NCI-H128 (cell line): Measurements from ENCODE around the gene HIGD1A.

ENCODE experiments used
- DNase-seq: peaks from one replicate; lab custom pipeline; 2025; ENCODE audit not compliant: unreplicated experiment; lab: John Stamatoyannopoulos, UW

Gene HIGD1A

GRCh38 chr3:42801784-42802183 lies 2.5 kb downstream of the HIGD1A start:
- DNase-seq = no peak

DNA sequence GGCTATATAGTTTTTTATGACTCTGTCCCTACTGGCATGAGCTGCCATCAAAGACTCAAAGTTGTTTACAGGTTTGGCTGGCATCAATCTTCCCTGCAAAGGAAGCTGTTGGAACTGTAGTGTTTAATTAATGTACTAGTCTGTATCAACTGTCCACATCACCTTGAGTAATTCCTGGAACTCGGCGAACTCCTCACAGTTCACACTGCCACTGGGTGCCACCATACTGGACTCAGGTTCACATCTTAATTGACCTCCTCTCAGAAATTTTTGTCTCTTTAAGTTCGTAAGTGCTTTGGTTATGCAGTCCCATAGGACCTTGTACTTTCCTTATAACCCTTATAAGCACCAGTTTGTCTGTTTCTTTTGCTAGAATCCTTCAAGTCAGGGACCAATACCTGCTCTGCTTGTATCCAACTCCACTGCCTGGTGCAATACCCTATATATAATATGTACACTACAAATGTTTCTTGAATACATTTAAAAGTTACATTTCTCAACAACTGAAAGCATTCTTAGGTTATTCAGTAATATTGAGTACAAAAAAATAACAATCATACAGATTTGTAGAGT lies 3.2 kb downstream of the HIGD1A start:
- DNase-seq = no peak

- no peak for DNase-seq
These were observed 4.0 kb downstream of the HIGD1A start for GRCh38 chr3:42800251-42800650.

DNA sequence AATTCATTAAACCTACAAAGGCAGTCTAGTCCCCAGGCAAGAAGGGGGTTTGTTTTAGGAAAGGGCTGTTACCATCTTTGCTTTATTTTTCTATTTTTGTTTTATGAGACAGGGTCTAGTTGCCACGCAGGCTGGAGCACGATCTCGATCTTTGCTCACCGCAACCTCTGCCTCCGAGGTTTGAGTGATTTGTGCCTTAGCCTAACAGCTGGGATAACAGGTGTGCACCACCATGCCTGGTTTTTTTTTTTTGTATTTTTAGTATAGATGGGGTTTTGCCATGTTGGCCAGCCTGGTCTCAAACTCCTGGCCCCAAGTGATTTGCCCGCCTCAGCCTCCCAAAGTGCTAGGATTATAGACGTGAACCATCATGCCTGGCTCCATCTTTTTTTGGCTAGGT lies 4.9 kb downstream of the HIGD1A start:
- DNase-seq = no peak

DNA sequence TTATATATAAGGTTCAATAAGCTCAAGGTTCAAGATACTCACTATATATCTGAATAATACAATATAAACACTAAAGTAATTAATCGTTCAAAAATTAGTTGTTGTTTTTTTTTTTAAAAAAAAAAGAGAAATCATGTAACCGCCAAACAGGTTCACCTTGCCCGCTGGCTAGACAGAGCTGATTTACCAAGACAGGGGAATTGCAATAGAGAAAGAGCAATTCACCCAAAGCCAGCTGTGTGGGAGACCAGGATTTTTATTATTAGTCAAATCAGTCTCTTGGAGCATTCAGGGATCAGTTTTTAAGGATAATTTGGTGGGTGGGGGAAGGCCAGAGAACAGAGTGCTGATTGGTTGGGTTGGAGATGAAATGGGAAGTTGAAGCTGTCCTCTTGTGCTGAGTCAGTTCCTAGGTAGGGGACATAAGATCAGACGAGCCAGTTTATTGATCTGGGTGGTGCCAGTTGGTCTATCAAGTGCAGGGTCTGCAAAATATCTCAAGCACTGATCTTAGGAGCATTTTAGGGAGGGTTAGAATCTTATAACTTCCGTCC lies 7.9 kb downstream of the HIGD1A start:
- no peak for DNase-seq

DNA sequence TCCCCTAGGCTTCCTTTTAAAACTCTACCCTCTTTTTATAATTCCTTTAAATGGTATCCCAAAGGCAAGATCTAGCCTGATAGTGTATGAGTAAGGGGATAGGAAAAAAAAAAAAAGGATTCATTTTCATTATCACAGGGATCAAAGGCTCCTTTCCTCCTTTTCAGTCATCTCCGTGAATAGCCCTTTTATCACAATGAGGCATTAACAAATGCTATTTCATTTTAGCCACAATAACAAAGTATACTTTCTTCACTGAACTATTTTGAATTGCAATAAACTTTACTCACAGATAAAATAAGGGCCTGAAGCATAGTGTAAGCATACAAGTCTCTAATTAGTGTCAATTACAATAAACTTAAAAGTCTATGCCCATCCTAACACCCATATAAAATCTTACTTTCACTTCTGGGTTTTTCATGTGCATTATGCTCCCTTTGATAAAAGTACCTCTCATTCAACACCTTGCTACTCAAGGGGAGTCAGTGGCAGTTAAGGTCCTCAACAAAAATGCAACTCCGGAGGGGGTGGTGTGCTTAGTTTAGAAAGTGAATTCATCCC lies 8.6 kb downstream of the HIGD1A start:
- no peak for DNase-seq

DNA sequence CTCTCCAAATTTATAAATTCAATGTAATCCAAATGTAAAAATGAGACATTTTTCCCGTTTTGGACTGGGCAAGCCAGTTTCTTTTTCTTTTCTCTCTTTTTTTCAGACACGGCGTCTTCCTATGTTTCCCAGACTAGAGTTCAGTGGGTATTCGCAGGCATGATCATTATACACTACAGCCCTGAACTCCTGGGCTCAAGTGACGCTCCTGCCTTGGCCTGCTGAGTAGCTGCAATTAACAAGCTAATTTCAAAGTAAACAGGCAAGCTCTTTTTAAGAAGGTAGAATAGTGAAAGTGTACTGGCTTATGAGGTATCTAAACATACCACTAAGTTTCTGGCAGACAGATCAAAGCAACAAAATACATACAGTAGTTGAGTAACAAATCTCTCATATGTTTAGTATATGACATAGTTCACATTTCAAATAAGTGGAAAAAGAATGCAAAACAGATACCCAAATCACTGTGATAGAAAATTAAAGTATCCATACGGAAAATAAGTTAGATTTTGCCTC lies 13.5 kb downstream of the HIGD1A start:
- no peak for DNase-seq

DNA sequence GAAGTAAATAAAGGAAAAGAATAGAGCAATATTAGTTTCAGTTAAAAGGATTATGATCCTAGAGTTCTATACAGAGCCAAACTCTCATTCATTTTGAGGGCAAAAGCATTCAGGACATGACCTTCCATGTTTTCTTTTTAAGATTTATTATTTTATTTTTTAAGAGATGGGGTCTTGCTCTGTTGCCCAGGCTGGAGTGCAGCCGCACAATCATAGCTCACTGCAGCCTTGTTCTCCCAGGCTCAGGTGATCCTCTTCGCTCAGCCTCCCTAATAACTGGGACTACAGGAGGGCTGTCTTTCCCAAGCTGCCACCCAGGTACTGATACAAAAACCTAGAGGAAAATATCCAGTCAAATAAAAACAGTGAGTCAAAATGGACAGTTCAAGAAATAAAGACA lies 17.7 kb downstream of the HIGD1A start:
- DNase-seq = no peak

- no peak for DNase-seq
These were observed 18.1 kb downstream of the HIGD1A start for GRCh38 chr3:42786212-42786611.

DNA sequence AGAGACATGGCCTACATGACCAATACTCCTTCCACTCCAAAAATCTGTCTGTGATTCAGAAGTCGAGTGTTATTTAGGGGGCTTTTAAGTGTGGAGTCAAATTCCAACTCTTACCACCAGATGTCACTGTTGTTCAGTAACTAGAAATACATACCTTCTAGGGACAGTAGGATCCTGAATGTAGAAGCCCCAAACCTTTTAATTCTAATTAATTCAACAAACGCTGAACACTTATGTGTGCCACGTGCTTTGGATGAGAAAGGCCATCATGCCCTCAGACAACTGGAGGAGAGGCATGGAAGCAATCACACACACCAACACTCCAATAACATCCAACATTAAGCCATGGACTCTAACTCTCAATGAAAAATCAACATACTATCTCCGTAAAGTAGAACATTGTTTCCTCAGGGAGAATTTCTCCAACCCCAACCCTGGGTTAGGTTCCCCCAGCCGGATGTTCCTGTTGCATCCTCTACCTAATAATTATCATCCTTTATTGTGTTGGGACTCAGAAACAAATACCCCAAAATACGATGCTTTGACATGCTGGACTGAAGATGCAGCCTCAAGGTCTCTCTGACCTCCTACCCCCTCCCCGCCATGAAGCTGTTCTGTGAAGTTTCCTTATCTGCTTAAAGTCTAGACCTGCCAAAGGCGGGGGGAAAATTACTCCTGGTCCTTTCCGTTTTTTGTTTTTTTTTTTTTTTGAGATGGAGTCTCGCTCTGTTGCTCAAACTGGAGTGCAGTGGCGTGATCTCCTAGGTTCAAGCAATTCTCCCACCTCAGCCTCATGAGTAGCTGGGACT lies 23.2 kb downstream of the HIGD1A start:
- DNase-seq = peak; percentile 51

DNA sequence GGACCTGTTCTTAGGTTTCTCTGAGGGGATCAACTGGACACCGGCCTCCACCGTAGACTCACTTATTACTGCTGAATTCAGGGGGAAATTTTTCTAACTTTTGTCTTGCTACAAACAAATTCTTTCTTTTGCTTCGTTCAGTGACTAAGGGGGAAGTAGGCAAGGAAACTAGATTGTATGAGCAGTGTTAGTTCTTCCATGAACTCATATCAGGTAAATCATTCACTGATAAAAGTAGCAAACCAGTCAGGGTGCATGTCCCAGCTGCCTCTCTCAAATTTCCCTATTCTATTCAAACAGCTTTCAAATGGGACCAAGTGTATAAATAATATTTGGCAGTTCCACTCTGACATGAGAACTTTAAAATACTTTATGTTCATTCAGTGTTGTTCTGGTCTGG lies 23.9 kb downstream of the HIGD1A start:
- DNase-seq = no peak

- no peak for DNase-seq
These were observed 25.6 kb downstream of the HIGD1A start for GRCh38 chr3:42778644-42779043.

DNA sequence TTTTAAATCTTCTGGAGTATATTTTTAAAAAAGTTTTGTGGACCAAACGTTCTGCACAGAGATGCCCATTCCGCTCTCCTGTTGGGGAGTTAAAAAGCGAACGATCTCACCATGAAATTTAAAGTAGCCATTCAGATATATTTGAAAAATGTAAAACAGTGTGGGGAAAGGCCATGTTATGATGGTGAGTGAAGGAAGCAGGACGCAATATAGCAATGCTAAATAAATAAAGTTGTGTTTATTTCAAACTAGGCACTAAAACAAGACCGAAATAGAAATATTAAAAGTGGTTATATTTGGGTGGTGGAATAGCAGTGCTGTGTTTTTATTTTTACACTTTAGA lies 30.9 kb downstream of the HIGD1A start:
- no peak for DNase-seq

DNA sequence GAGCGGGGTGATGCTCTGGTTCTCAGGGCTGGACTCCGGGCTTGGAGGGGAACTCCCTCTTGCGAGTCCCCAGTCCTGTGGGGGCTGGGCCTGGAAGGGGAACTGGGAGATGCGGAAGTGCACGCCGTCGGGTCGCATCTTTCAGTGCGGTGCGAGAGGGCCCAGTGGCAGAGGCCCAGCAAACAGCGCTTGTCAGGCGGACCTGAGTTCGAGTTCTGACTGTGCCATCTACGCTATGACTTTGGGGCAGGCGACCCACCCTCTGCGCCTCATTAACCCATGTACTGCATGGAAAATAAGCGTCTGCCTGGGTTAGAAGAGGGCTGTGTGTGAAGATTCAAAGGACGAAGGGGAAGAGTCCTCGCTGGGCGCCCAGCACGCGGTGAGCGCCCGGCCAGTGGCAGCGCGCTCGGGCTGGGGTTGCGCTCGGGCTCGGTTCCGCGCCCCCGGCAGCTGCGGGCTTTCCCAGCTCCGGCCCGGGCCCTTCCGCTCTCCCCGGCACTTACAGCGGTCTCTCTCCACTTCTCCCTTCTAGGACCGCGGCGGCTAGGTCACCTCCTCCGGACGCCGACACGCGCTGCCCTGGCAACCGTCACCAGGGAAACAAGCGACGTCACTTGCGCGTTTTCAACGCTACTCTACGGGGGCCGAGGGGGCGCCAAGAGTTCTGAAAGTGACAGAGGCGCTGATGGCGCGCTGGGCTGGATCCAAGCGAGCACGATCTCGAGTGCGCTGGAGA lies 31.5 kb downstream of the HIGD1A start, which contains the start of gene CCDC13:
Gene CCDC13 (minus strand): TSS at position 584 of the 739 bp plus-strand sequence. CDS start 14,908 bp downstream, outside the sequence.
- peak; percentile 86 for DNase-seq

DNA sequence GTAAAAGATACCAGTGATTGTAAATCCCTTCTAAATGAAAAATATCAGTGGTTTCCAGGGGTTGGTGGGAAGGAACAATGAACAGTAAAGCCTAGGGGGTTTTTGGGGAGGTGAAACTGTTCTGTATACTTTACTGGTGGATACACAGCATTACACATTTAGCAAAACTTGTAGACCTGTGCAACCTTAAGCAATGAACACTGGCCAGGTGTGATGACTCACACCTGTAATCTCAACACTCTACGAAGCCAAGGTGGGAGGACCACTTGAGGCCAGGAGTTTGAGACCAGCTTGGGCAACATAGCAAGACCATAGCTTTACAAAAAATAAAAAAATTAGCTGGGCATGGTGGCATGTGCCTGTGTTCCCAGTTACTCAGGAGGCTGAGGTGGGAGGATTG lies 33.0 kb downstream of the HIGD1A start:
- DNase-seq = no peak

DNA sequence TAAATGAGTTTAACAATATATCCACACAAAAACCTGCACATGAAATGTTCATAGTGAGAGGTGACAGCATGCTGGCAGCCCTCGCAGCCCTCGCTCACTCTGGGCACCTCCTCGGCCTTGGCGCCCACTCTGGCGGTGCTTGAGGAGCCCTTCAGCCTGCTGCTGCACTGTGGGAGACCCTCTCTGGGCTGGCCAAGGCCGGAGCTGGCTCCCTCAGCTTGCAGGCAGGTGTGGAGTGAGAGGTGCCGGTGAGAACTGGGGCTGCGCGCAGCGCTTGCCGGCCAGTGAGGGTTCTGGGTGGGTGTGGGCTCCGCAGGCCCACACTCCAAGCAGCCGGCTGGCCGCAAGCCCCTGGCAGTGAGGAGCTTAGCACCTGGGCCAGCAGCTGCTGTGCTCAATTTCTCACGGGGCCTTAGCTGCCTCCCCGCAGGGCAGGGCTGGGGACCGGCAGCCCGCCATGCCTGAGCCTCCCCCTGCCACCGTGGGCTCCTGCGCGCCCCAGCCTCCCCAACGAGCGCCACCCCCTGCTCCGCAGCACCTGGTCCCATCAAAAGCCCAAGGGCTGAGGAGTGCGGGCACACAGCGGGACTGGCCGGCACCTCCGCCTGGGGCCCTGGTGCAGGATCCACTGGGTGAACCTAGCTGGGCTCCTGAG lies 34.7 kb downstream of the HIGD1A start:
- no peak for DNase-seq

GRCh38 chr3:42764561-42765295 lies 39.6 kb downstream of the HIGD1A start:
- no peak for DNase-seq

- DNase-seq = no peak
These were observed 40.2 kb downstream of the HIGD1A start for GRCh38 chr3:42764115-42764514.

DNA sequence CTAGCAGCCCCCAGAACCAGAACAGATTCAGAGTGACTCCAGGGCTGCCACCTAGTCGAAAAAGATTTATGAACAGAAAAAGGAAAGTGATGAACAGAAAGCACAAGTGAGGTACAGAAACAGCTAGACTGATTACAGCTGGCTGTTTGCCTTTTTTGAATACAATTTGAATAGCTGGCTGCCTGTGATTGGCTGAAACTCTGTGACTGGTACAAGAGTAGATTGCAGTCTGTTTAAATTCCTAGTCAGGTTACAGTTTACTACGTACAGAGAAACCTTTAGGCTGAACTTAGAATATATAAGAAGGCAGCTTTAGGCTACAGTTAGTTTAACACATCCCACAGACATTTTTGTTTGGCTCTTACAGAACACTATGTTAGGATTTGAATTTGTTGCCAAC lies 41.3 kb downstream of the HIGD1A start:
- no peak for DNase-seq
